ENCODE measurements around the gene ARL17B. TPM values are rescaled to one million over a fixed set of nuclear protein-coding genes. Genes with fewer than 3 reads are reported as not detected.

Gene ARL17B
- total RNA-seq = 2.6 and 6.5 TPM in 2 replicates

DNA sequence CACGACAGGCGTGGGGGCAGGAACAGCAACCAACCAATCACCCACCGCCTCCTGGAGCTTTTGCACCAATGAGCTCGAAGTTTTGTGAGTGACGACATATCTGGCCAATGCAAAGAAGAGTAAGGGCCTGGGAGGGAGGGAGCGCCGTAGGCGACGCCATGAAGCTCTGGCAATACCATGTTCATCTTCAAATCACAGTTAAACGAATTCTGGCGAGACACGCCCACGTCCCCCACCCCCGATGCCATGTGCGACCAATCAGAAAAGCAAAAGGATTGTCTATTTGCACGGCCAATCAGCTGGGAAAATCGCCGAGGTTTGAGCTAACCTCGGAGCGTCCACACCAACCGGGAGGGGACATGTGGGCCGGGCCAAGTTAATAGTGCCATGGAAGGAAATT, at the start of gene ARL17B:
ARL17B (minus strand) TSS at position 12 of the 400 bp plus-strand sequence. CDS start 3,369 bp downstream, outside the sequence.

DNA sequence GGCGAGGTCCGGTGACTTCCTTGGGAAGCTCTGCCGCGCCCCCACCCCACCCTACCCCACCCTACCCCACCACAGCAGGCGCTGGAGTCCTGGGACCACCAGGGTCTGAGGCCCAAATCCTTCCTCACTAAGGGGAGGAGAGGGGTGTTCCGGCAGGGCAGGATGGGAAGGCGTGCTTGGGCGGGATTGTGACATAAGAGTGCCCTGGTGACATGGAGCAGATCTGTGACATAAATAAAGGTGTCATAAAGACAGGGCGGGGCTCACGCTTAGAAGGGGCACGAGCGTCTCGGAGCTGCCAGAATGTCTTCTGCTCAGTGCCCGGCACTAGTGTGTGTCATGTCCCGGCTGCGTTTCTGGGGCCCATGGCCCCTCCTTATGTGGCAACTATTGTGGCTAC, 66.7 kb downstream of the ARL17B start, which contains the start of gene LRRC37A:
LRRC37A (plus strand) TSS at position 301 of the 400 bp plus-strand sequence; CDS start at position 304, 3 bp downstream.

Other genes with a start within 250 kb of the ARL17B start
- gene KANSL1, start 168.3 kb downstream of the ARL17B start, total RNA-seq = 73.1 and 74.5 TPM in 2 replicates
- gene LRRC37A, start 66.6 kb downstream of the ARL17B start, total RNA-seq = 0.48 and 1.5 TPM in 2 replicates
- 1.9 and 3.4 TPM in 2 replicates for gene LRRC37A2, start 150.7 kb upstream of the ARL17B start, total RNA-seq
- 1.4 and 1.5 TPM in 2 replicates for gene ARL17A, start 217.9 kb upstream of the ARL17B start, total RNA-seq
- 13.5 and 19.8 TPM in 2 replicates for gene NSF, start 228.9 kb upstream of the ARL17B start, total RNA-seq